DOHH2 (cell line): ENCODE data around the gene CPED1.
"Not testable (repeated sequence)": the region's sequence is repeated elsewhere in the genome, so short reads cannot be mapped to it uniquely, and the experiment has no call there.

ENCODE experiments used
- CTCF ChIP-seq: fragments of 200-600 bp; sonication (generic); IDR thresholded peaks from one replicate; pipeline ENCODE4 v1.5.1; 2014; ENCODE audit warnings: antibody characterized with exemption, mild to moderate bottlenecking, low read depth, low read length; ENCODE audit not compliant: poor library complexity, severe bottlenecking
- EZH2phosphoT487 ChIP-seq: fragments of 200-600 bp; sonication (generic); IDR thresholded peaks from 2 replicates; pipeline ENCODE4 v1.6.1; 2017; ENCODE audit warnings: borderline replicate concordance, mild to moderate bottlenecking, antibody characterized with exemption, low read length, moderate library complexity, mixed read lengths

DNA sequence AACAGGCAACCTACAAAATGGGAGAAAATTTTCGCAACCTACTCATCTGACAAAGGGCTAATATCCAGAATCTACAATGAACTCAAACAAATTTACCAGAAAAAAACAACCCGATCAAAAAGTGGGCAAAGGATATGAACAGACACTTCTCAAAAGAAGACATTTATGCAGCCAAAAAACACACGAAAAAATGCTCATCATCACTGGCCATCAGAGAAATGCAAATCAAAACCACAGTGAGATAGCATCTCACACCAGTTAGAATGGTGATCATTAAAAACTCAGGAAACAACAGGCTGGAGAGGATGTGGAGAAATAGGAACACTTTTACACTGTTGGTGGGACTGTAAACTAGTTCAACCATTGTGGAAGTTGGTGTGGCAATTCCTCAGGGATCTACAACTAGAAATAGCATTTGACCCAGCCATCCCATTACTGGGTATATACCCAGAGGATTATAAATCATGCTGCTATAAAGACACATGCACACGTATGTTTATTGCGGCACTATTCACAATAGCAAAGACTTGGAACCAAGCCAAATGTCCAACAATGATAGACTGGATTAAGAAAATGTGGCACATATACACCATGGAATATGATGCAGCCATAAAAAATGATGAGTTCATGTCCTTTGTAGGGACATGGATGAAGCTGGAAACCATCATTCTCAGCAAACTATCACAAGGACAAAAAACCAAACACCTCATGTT, 264.2 kb downstream of the CPED1 start:
- not testable (repeated sequence) for TF ChIP-seq CTCF, EZH2phosphoT487
